HL-60 (cell line): ENCODE results near the gene ALDH1B1.

ENCODE experiments used
- GABPA ChIP-seq: IDR thresholded peaks from 2 replicates; pipeline ENCODE4 v1.6.1; 2012; ENCODE audit warnings: low read depth
- POLR2AphosphoS5 ChIP-seq: IDR thresholded peaks from 2 replicates; pipeline ENCODE4 v1.6.1; 2012; ENCODE audit warnings: low read depth
- SPI1 ChIP-seq: IDR thresholded peaks from 2 replicates; pipeline ENCODE4 v1.6.1; 2012; ENCODE audit warnings: low read depth, mild to moderate bottlenecking, borderline replicate concordance
- TF ChIP-seq, protein P1 (sequence below): IDR thresholded peaks from one replicate; pipeline ENCODE4 v1.5.1; 2011; ENCODE audit warnings: low read length, control low read depth, inconsistent platforms; ENCODE audit not compliant: insufficient read depth
- TF ChIP-seq, protein P2 (sequence below): IDR thresholded peaks from 2 replicates; pipeline ENCODE4 v1.6.1; 2012; ENCODE audit warnings: low read depth; ENCODE audit not compliant: insufficient replicate concordance

DNA sequence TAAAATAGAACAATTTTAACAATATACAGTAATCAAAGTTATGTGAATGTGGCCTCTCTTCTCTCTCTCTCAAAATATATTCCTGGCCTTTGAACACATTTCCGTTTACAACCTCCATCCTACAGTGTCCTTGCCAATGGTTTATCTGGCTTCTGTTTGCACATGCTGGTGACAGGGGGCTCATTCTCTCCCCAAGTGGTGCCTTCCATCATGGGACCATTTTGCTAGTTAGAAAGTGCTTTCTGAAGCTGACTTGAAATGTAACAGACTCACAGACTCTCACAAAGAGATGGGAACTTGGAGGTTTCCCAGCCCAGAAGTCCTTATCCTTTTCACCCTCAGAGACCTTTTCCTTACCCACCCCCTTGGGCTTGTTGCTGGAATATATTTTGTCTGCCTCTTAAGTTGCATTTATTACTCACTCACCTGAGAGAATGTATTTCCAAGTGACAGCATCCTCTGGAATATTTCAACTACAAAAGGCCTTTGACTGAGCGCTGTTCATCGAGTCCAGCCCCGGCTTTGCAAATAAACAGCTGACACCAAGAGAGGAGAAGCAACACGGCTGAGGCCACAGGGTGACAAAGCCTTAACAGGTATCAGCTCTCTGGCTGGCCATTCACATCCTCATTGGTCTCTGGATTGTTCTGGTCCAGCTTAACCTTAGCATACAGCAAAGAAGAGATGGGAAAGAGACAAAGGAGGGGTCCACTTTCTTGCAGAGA lies 17.5 kb upstream of the ALDH1B1 start:
- TF ChIP-seq, protein P1, sequence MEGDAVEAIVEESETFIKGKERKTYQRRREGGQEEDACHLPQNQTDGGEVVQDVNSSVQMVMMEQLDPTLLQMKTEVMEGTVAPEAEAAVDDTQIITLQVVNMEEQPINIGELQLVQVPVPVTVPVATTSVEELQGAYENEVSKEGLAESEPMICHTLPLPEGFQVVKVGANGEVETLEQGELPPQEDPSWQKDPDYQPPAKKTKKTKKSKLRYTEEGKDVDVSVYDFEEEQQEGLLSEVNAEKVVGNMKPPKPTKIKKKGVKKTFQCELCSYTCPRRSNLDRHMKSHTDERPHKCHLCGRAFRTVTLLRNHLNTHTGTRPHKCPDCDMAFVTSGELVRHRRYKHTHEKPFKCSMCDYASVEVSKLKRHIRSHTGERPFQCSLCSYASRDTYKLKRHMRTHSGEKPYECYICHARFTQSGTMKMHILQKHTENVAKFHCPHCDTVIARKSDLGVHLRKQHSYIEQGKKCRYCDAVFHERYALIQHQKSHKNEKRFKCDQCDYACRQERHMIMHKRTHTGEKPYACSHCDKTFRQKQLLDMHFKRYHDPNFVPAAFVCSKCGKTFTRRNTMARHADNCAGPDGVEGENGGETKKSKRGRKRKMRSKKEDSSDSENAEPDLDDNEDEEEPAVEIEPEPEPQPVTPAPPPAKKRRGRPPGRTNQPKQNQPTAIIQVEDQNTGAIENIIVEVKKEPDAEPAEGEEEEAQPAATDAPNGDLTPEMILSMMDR: no peak
- TF ChIP-seq POLR2AphosphoS5 (no peak), GABPA (no peak), SPI1 (no peak)
- TF ChIP-seq, protein P2, sequence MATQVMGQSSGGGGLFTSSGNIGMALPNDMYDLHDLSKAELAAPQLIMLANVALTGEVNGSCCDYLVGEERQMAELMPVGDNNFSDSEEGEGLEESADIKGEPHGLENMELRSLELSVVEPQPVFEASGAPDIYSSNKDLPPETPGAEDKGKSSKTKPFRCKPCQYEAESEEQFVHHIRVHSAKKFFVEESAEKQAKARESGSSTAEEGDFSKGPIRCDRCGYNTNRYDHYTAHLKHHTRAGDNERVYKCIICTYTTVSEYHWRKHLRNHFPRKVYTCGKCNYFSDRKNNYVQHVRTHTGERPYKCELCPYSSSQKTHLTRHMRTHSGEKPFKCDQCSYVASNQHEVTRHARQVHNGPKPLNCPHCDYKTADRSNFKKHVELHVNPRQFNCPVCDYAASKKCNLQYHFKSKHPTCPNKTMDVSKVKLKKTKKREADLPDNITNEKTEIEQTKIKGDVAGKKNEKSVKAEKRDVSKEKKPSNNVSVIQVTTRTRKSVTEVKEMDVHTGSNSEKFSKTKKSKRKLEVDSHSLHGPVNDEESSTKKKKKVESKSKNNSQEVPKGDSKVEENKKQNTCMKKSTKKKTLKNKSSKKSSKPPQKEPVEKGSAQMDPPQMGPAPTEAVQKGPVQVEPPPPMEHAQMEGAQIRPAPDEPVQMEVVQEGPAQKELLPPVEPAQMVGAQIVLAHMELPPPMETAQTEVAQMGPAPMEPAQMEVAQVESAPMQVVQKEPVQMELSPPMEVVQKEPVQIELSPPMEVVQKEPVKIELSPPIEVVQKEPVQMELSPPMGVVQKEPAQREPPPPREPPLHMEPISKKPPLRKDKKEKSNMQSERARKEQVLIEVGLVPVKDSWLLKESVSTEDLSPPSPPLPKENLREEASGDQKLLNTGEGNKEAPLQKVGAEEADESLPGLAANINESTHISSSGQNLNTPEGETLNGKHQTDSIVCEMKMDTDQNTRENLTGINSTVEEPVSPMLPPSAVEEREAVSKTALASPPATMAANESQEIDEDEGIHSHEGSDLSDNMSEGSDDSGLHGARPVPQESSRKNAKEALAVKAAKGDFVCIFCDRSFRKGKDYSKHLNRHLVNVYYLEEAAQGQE: no peak
